PC-9 (cell line): ENCODE measurements around the gene PC.

Source experiments
- EZH2 ChIP-seq: fragments of 200-600 bp; sonication (generic); IDR thresholded peaks from 2 replicates; pipeline ENCODE4 v1.8.0; 2017; ENCODE audit warnings: antibody characterized with exemption, low read depth
- TF ChIP-seq, protein P1 (sequence below): fragments of 200-600 bp; sonication (generic); conservative IDR thresholded peaks from 2 replicates; pipeline ENCODE4 v1.6.1; 2017; ENCODE audit warnings: mixed run types, antibody characterized with exemption, mild to moderate bottlenecking, moderate library complexity

DNA sequence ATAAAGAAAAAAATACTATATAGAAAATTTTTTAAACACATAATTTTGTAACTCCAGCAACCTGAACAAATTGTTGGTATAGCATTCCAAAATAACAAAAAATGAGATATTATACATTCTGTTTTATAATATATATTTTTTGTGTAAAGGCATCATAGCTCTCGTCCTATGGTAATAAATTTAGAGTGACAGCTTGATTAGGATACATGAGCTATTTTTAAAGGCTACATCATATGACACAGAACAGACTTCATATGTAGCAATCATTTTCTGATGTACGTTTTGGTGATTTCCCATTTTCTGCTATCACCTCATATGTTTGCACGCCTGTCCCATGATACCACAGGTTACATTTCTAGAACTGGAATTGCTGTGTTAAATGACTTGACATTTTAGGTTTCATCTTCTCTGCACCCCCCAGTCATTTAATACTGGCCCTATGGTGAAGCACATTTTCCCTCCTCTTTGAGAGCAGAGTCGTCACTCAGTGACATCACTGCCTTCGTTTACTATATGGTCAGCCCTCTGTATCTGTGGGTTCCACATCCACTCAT, 19.5 kb downstream of the PC start:
- TF ChIP-seq, protein P1, sequence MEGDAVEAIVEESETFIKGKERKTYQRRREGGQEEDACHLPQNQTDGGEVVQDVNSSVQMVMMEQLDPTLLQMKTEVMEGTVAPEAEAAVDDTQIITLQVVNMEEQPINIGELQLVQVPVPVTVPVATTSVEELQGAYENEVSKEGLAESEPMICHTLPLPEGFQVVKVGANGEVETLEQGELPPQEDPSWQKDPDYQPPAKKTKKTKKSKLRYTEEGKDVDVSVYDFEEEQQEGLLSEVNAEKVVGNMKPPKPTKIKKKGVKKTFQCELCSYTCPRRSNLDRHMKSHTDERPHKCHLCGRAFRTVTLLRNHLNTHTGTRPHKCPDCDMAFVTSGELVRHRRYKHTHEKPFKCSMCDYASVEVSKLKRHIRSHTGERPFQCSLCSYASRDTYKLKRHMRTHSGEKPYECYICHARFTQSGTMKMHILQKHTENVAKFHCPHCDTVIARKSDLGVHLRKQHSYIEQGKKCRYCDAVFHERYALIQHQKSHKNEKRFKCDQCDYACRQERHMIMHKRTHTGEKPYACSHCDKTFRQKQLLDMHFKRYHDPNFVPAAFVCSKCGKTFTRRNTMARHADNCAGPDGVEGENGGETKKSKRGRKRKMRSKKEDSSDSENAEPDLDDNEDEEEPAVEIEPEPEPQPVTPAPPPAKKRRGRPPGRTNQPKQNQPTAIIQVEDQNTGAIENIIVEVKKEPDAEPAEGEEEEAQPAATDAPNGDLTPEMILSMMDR: no peak
- no peak for TF ChIP-seq EZH2
